Renal pelvis (tissue), 4 donors: ENCODE results near the gene BCR. TPM values are rescaled to one million over a fixed set of nuclear protein-coding genes. Genes with fewer than 3 reads are reported as not detected.

Experiments used
- DNase-seq: peaks from one replicate; pipeline ENCODE4 v3.0.0-alpha.2; 2013
- polyA plus RNA-seq, 3 donors: library from polyadenylated mRNA; unstranded; fragments of 120-200 nt; gene quantifications; one replicate each; pipeline ENCODE4 v1.2.1, GENCODE V29; 2013; ENCODE audit not compliant: insufficient read length in 3 of 3

The BCR gene
- polyA plus RNA-seq, 3 donors: 58.7 to 68.9 (median 61.1) TPM

GRCh38 chr22:23192133-23192532, 11.8 kb downstream of the BCR start:
- no peak for DNase-seq

- no peak for DNase-seq
These were observed 12.2 kb downstream of the BCR start for GRCh38 chr22:23192558-23192957.

DNA sequence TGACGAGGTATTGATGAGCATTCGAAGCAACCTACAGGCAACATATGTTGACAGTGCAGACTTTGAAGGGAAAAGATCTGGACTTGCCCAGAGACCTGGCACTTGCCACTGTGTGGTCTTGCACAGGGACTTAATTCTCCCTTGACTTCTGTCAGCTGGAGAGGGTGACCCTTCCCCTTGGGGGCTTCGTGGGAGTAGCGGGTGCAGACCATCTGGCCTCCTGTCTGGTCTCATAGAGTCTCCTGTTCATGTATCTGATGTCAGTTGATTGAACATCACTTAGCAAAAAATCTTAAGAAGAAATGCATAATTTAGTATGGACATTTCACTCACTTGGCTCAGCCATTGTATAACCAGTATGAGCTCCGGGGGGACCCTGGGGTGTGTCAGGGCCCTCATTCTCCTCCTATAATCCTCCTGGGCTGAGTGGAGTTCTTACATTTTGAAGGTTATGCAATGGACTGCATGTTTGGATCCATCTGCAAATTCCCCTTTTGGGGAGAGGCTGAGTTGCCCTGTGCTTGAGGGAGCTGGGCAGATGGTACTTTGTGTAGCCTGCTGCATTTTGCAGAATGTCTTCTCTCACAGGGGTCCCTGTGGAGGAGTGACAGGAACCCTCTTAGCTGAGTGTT, 13.0 kb downstream of the BCR start:
- no peak for DNase-seq

DNA sequence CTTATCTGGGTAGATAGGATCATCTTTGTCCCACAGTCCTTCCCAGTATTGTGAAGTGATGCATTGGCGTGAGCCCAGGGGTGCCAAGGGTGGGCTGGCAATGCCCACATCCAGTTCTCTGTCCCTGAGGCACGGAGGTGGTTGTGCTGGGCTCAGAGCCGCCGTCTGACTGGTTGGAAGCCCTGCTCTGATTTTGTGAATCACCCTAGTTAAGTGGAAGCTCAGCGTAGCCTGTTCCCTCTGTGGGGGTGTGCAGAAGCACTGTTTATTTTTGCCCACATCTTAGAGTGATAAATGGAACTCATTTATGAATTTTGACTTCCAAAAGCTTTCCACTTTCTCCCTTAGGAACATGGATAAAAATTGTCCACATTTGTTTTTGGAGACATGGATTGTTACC, 13.6 kb downstream of the BCR start:
- DNase-seq: no peak

DNA sequence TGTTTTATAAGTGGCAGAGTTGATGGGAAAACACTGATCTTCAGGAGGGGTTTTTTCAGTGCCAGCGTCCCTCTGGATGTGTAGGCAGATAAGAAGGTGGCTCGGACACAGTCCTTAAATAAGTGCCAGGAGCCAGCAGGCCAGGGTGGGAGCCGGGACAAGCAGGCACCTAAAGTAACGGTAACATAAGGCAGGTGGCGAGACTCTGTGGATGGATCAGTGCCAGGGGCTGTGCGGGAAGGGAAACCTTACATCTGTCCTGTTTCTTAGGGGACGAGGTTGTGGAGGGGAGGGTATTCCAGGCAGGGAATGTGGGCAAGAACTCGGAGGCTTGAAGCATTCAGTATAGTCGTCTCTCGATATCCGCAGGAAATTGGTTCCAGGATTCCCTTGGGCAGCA, 15.9 kb downstream of the BCR start:
- no peak for DNase-seq

- DNase-seq: no peak
These were observed 17.5 kb downstream of the BCR start for GRCh38 chr22:23197836-23198235.

DNA sequence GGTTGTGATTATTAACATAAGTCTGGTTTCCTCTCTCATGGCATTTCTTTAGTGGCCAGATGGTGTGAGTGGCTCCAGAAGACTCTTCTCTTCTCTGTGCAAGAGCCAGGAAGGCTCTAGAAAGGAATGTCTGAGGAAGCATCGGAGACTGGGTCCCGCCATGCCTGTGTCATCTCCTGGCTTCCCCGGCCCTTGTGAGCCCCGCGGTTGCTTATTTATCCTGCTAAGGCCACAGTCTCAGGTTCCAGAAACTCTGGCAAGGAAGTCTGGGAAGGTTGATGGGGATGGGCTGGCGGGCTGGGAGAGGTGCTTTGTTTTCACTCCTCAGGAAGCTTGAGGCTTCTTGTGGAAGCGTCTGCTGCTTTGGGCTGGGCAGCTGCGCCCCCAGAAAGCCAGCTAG, 18.9 kb downstream of the BCR start:
- DNase-seq: no peak

- no peak for DNase-seq
These were observed 20.6 kb downstream of the BCR start for GRCh38 chr22:23200898-23201297.

- DNase-seq: no peak
These were observed 22.6 kb downstream of the BCR start for GRCh38 chr22:23202812-23203451.

GRCh38 chr22:23203452-23204124, 23.3 kb downstream of the BCR start:
- no peak for DNase-seq

GRCh38 chr22:23204125-23204488, 23.8 kb downstream of the BCR start:
- no peak for DNase-seq

- DNase-seq: no peak
These were observed 24.3 kb downstream of the BCR start for GRCh38 chr22:23204541-23205157.

- no peak for DNase-seq
These were observed 25.2 kb downstream of the BCR start for GRCh38 chr22:23205339-23206049.

DNA sequence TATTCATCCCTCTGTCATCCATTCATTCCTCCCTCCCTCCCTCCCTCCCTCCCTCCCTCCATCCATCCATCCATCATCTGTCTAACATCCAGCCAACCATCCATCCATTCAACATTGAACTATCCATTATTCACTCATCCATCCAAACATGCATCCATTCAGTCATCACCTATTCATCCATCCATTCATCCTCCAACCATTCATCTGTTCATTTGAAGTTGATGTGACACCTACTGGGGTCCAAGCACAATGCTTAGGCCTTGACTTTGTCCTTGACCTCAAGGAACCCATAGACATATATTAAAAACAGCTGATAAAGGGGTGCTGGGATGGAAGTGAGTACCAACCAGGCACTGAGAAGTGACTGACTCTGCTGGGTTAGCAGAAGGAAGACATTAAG, 26.6 kb downstream of the BCR start:
- no peak for DNase-seq

- DNase-seq: no peak
These were observed 27.6 kb downstream of the BCR start for GRCh38 chr22:23207729-23208393.

GRCh38 chr22:23210428-23211170, 30.3 kb downstream of the BCR start:
- DNase-seq: no peak

DNA sequence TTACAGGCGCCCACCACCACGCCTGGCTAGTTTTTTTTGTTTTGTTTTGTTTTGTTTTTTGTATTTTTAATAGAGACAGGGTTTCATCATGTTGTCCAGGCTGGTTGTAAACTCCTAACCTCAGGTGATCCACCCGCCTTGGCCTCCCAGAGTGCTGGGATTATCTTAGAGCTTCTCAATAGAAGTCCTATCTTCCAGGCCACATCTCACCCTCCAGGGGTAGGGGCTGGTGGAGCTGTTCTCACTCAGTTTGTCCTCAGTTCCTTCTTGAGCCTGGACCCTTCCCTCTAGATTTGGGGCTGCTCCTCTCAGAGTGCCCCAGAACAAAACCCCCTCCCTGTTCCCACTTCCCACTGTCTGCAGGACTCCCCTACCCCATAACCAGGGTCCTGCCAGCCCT, 31.3 kb downstream of the BCR start:
- DNase-seq: no peak

DNA sequence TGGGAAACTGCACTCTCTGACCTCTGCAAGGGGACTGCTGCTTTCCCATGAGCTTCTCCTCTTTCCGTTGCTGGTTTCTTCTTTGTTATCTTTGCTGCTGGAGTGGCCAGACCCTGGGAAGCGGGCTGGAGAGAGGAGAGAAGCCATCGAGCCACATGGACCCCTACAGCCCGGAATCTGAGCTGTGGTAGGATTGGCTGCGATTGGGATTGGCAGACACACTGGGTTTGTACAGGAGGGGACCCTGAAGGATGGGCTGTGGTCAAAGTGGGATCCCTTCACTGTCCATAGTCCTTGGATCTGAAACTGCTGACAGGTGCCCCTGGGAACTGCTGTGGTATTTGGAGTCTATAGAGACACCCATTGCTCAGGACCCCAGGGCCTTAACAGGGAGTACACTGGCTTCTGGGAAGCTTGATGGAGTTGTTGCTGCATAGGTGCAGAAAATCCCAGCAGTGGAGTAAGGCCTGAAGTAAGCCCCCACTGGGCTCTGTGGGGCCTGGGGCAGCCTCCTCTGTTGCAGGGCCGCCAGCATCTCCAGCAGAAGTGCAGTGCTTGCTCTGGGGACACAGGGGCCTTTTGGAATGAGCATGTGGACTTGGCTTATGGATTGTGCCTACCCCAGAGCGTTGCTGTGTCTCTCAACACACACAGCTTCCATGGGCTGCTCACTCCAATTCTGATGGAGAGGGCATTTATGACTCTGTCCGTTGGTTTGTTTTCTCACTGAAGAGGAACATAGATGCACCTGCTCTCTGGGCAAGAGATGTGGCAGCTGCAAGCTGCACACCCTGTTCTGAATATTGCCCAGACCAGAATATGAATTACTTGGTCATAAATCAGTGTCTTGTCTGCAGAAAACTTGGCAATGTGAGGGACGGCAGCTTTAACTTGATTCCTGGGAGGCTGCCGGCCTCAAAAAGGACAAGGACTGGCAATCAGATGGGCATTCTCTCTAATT, 32.0 kb downstream of the BCR start:
- DNase-seq: no peak

DNA sequence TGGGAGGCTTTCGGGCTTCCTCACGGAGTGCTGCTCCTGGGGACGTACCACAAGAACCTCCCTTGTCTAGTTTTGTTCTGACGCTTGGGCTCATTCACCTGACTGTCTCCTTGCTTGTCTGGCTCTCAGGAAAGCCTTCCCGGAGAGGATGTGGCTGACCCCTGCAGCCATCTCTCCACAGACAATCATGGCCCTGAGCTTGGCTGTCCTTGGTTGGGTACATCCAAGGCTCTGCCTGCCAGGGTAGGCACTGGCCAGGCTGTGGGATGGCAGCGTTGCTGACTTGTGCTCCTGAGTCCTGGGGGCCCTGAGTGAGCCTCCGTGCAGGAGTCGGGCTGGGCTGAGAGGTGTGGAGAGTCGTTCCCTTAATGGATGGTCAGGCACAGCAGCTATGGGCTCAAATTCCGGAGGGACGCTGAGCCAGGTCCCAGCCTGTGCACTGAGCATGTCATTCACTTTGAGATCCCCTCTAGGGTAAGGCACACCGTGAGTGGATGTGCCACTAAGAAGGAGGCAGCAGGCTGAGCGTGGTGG, 32.8 kb downstream of the BCR start:
- DNase-seq: no peak
